NB4 (cell line): ENCODE results near the gene RNF133.

Experiments
- CTCF ChIP-seq: IDR thresholded peaks from one replicate; pipeline ENCODE4 v1.5.1; 2012; ENCODE audit warnings: low read depth, low read length
- POLR2A ChIP-seq: IDR thresholded peaks from 2 replicates; pipeline ENCODE4 v1.6.1; 2011; ENCODE audit warnings: mild to moderate bottlenecking; ENCODE audit not compliant: insufficient read length; ENCODE audit errors: extremely low read depth

DNA sequence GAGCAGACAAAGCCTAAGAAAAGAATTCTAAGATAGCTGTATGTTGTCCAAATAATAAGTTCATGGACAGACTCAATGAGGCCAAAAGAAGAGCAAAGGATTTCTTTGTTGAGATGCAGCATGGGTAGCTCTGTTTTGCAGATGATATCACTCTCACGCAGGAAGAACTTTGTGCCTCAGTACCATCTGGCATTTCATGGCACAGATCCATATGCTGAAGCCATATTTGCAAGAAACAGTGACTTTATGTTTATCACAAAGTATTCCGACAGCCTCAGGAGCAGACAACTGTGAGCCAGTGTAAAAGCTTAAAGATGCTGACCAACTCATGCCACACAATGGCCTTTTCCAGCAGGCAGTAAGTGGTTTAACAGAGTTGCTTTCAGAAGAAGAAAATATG, 49.3 kb upstream of the RNF133 start:
- TF ChIP-seq CTCF (no peak), POLR2A (no peak)
